Ovary (tissue), 9 donors: ENCODE data around the gene PIEZO1. TPM values are rescaled to one million over a fixed set of nuclear protein-coding genes. Genes with fewer than 3 reads are reported as not detected.

Source experiments
- DNase-seq, 5 donors: peaks; one replicate each; pipeline ENCODE4 v3.0.0-alpha.2; 2019 to 2020
- H3K27ac ChIP-seq, 2 donors: fragments of 200-600 bp; one replicate each; pipeline versions ENCODE4 v1.5.1 to v1.8.0; 2019 to 2022
- H3K27me3 ChIP-seq: fragments of 200-600 bp; one replicate; pipeline ENCODE4 v1.8.0; 2022
- H3K36me3 ChIP-seq: fragments of 200-600 bp; sonication (generic); one replicate; pipeline ENCODE4 v1.5.1; 2019
- H3K4me1 ChIP-seq: one replicate; pipeline ENCODE4 v1.8.1; 2013; ENCODE audit warnings: mild to moderate bottlenecking, moderate library complexity; ENCODE audit not compliant: insufficient read depth
- H3K4me3 ChIP-seq: fragments of 200-600 bp; sonication (generic); one replicate; pipeline ENCODE4 v1.5.1; 2017
- H3K9me3 ChIP-seq, 2 donors: fragments of 200-600 bp in 1 of 2; sonication (generic) in 1 of 2; one replicate each; pipeline versions ENCODE4 v1.5.1 to v1.8.1; 2013 to 2019; ENCODE audit warnings: mild to moderate bottlenecking in 1 of 2, moderate library complexity in 1 of 2
- EP300 ChIP-seq: sonication (generic); formaldehyde crosslinking; IDR thresholded peaks from one replicate; pipeline ENCODE4 v1.6.1; 2017; ENCODE audit warnings: antibody characterized with exemption
- POLR2A ChIP-seq: fragments of 450-650 bp; IDR thresholded peaks from one replicate; pipeline ENCODE4 v1.6.1; 2017; ENCODE audit warnings: antibody characterized with exemption, mild to moderate bottlenecking, moderate library complexity
- WGBS, 3 donors: extraction: QIAGEN DNeasy Blood & Tissue Kit in 1 of 3; methylation state at CpG; one replicate each; pipeline versions ENCODE4 v1.1.5 to v1.1.7; 2013 to 2017; 5-methylcytosine and 5-hydroxymethylcytosine counted together
- intact Hi-C, 4 donors: fragments of 100-400 bp; cut with DNase I; formaldehyde crosslinking; loops; one replicate each; pipeline versions ENCODE4 v1.11.0 to v1.15.1; 2022 to 2023
- polyA plus RNA-seq, 2 donors: library from polyadenylated mRNA; stranded (reverse); fragments of 200-250 nt in 1 of 2; fragments of 350-450 nt in 1 of 2; fragmentation: Illumina TruSeq in 1 of 2; extraction: RNeasy Lipid Tissue Mini Kit (QIAGEN cat#74804) in 1 of 2; gene quantifications; one replicate each; pipeline ENCODE4 v1.2.3, GENCODE V29; 2013 to 2014
- total RNA-seq, 7 donors: library from RNA; depleted of rRNA in 2 of 7; stranded (reverse); fragments of >200 nt in 2 of 7; fragmentation: NEBNext Ultra II Directional in 3 of 7; extraction: Animal tissue kit (Norgen Biotek cat#: 25700) in 3 of 7; gene quantifications; one replicate each; pipeline versions ENCODE4 v1.1.0 to v1.2.4, GENCODE V29; 2016 to 2023
- TF ChIP-seq, protein P1 (sequence below), 3 donors: fragments of 450-650 bp in 2 of 3; fragments of 200-600 bp in 1 of 3; IDR thresholded peaks; one replicate each; pipeline versions ENCODE4 v1.5.1 to v1.8.0; 2016 to 2022; ENCODE audit warnings: antibody characterized with exemption in 3 of 3, mild to moderate bottlenecking in 1 of 3
- donor health status: DM: no; HTN: no; CAD: no; lungs with moderate emphysema.
- donor health status: DM: no; HTN: no; CAD: no.
- donor health status: Bipolar disorder and iron deficiency.
- donor health status: DM: yes; HTN: yes; CAD: no.
- donor health status: DM: no; HTN: no; CAD: no.
- donor health status: DM: yes; HTN: yes; CAD: no.

Gene PIEZO1
- total and polyA plus RNA-seq, 9 donors = 13.0 to 93.5 (median 49.1) TPM

DNA sequence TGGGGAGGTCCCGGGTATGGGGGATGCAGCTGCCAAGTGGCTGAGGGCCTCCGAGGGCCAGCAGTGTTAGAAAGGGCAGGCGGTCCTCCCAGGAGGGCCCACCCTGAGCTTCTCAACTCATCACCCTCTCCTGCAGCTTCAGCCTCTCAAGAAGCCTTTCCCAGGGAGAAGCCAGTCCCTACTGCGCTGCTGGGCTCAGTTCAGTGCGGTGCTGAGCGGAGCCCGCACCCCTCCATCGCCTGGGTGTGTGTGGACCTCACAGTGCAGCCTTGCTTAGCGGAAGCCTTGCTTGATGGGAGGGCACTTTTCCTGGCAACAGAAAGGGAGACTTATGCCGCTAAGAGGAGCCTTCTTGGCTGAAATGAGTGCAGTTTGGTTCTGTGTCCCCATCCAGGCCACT lies 30.2 kb upstream of the PIEZO1 start:
- intact Hi-C loops = loop anchor here in 1 of 4 donors (5.0 kb wide), 1 partner anchor 42 kb away; the partner anchor contains the start of genes GALNS and TRAPPC2L
- no peaks in the 10 kb centered on the region for H3K36me3 ChIP-seq

DNA sequence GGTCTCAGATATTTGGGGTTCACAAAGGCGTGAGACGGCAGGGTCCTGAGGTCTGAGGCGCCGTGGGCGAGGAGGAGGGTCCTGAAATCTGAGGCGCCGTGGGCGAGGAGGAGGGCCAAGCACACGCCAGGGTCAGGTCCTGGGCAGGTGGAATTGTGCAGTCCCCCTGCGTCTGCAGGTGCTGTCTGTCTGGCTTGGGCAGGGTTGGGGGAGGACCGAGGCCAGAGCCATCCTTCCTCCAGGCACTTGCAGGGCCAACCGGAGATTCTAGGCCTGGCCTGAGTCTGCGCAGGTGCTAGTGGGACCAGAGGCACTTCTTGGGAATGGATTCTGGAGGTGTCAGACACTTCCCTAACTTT lies 29.1 kb upstream of the PIEZO1 start:
- WGBS, 3 donors = 66 to 73% (median 67%) methylated on average over 13 of the region's 13 CpGs
- no peaks in the 10 kb centered on the region for H3K9me3 ChIP-seq
- intact Hi-C loops = loop anchor here in 1 of 4 donors (5.0 kb wide), 1 partner anchor 43 kb away; the partner anchor contains the start of genes GALNS and TRAPPC2L
- peaks cover 7% of the 10 kb centered on the region for H3K4me1 ChIP-seq
- no peaks in the 10 kb centered on the region for H3K27me3 ChIP-seq
- DNase-seq = no peak
- TF ChIP-seq EP300 (no peak), POLR2A (no peak)
- TF ChIP-seq, protein P1, sequence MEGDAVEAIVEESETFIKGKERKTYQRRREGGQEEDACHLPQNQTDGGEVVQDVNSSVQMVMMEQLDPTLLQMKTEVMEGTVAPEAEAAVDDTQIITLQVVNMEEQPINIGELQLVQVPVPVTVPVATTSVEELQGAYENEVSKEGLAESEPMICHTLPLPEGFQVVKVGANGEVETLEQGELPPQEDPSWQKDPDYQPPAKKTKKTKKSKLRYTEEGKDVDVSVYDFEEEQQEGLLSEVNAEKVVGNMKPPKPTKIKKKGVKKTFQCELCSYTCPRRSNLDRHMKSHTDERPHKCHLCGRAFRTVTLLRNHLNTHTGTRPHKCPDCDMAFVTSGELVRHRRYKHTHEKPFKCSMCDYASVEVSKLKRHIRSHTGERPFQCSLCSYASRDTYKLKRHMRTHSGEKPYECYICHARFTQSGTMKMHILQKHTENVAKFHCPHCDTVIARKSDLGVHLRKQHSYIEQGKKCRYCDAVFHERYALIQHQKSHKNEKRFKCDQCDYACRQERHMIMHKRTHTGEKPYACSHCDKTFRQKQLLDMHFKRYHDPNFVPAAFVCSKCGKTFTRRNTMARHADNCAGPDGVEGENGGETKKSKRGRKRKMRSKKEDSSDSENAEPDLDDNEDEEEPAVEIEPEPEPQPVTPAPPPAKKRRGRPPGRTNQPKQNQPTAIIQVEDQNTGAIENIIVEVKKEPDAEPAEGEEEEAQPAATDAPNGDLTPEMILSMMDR (IDR thresholded peaks at IDR 0.05) = no peak
- H3K27ac ChIP-seq = no peak overlapping the region
- H3K36me3 ChIP-seq = no peaks in the 10 kb centered on the region
- H3K4me3 ChIP-seq = no peak overlapping the region

More for the DNA sequence above, 30.2 kb upstream of the PIEZO1 start:
- Histone ChIP-seq H3K4me3 (no peak overlapping the region), H3K27me3 (no peaks in the 10 kb centered on the region), H3K4me1 (peaks cover 4% of the 10 kb centered on the region), H3K27ac (no peak overlapping the region), H3K9me3 (no peaks in the 10 kb centered on the region)
- WGBS, 3 donors = 71 to 77% (median 77%) methylated on average over 10 of the region's 10 CpGs
- TF ChIP-seq, protein P1 (IDR thresholded peaks at IDR 0.05) = no peak
- TF ChIP-seq POLR2A (no peak), EP300 (no peak)
- no peak for DNase-seq

DNA sequence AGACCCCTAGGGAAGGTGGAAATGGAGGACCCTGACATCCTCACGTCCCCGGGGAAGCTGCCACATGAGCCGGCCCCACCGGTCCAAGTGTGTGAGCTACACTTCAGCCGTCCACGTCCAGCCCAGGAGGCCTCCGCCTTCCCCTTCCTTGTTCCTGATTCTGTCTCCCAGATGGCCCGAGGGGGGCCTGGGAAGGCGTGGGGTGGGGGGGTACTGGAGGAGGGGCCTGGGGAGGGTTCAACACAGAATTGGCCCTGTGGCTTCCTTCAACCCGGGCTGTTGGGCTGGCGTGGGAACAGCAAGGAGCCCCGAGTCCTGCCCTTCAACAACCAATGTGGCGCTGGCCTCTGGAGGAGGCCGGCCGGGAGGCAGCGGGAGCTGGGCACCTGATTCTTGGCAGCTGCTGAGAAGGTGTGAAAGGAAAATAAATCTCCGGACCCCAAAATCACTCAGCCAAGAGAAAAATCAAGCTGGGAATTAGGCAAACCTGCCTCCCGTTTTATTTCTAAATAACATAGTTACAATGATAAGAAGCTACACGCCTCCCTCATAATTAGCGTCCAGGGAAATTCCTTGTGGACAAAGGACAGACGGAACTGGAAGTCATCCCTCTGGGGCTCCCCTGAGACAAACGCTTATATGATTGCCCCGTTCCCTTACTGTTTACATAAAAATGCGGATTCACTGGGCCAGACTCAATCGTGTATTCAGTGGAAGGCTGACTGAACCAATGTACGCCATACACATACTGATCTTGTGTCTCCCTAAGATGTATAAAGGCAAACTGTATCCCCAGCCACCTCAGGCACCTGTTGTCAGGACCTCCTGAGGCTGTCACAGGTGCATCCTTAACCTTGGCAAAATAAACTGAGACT lies 28.5 kb upstream of the PIEZO1 start:
- Histone ChIP-seq H3K9me3 (no peaks in the 10 kb centered on the region), H3K4me1 (peaks cover 7% of the 10 kb centered on the region), H3K4me3 (no peak overlapping the region), H3K36me3 (no peaks in the 10 kb centered on the region), H3K27me3 (no peaks in the 10 kb centered on the region), H3K27ac (peak overlapping the region in 1 of 2 donors; percentile 93)
- WGBS, 3 donors = 30 to 44% (median 41%) methylated on average over 24 to 26 of the region's 26 CpGs
- no peak for TF ChIP-seq EP300
- TF ChIP-seq POLR2A = no peak
- TF ChIP-seq, protein P1 (IDR thresholded peaks at IDR 0.05) = no peak
- DNase-seq = no peak
- intact Hi-C loops = loop anchor here in 2 of 4 donors (2.0 to 5.0 kb wide), 3 partner anchors 43 to 75 kb away; partner anchors contain the start of genes GALNS (in 2 of the 2) and TRAPPC2L (in 2 of the 2)

DNA sequence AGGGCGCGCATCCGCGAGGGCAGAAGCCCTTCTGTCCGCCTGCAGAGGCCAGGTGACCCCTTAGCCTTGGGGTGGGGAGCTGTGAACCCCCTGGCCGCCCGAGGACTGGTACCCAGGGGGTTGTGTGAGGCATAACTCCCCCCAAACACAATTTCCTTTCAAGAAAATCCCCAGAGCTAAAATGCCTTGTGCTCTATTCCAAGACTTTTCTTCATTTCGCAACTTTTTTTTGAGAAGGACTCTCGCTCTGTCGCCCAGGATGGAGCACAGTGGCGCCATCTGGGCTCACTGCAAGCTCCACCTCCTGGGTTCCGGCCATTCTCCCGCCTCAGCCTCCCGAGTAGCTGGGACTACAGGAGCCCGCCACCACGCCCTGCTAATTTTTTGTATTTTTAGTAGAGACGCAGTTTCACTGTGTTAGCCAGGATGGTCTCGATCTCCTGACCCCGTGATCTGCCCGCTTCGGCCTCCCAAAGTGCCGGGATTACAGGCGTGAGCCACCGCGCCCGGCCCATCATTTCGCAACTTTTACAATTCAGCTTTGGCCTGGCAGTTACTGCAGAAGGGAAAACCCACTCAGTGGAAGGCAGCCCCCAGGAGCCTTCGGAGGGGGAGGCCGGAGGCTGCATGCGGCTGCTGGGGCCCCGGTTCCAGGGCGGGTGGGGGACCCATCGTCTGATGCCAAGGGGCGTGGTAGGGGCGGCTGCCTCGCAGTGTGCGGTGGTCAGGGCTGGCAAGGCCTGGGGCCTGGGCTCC lies 27.7 kb upstream of the PIEZO1 start:
- DNase-seq = peak in 4 of 5 donors; percentile 66 to 73 (median 70)
- Histone ChIP-seq H3K9me3 (no peaks in the 10 kb centered on the region), H3K4me1 (peaks cover 7% of the 10 kb centered on the region), H3K27ac (peak overlapping the region; percentile 93 to 95), H3K27me3 (no peaks in the 10 kb centered on the region), H3K4me3 (peak overlapping the region; percentile 65), H3K36me3 (no peaks in the 10 kb centered on the region)
- intact Hi-C loops = loop anchor here in 2 of 4 donors (2.0 to 5.0 kb wide), 3 partner anchors 44 to 74 kb away; partner anchors contain the start of genes GALNS (in 2 of the 2) and TRAPPC2L (in 2 of the 2)
- no peak for TF ChIP-seq EP300
- TF ChIP-seq, protein P1 (IDR thresholded peaks at IDR 0.05) = peak in 1 of 3 donors; percentile 2
- 29 to 40% (median 40%) methylated on average over 26 to 37 of the region's 37 CpGs for WGBS, 3 donors
